IgD-negative memory B cell (primary cell): ENCODE measurements around the gene LDOC1. TPM values are rescaled to one million over a fixed set of nuclear protein-coding genes. Genes with fewer than 3 reads are reported as not detected.

Experiments
- H3K27ac Mint-ChIP-seq, 3 donors: one replicate each; pipeline ENCODE4 v1.8.0; 2020 to 2022; ENCODE audit warnings: mild to moderate bottlenecking in 3 of 3, mixed read lengths in 3 of 3, moderate library complexity in 1 of 3
- H3K27me3 Mint-ChIP-seq: one replicate; pipeline ENCODE4 v1.8.0; 2021; ENCODE audit warnings: mixed read lengths
- H3K36me3 Mint-ChIP-seq: one replicate; pipeline ENCODE4 v1.8.0; 2020; ENCODE audit warnings: mild to moderate bottlenecking, mixed read lengths
- H3K4me1 Mint-ChIP-seq, 3 donors: one replicate each; pipeline ENCODE4 v1.8.0; 2020 to 2022; ENCODE audit warnings: mixed read lengths in 3 of 3, mild to moderate bottlenecking in 1 of 3
- H3K4me3 Mint-ChIP-seq, 4 donors: one replicate each; pipeline ENCODE4 v1.8.0; 2020 to 2022; ENCODE audit warnings: mild to moderate bottlenecking in 4 of 4, mixed read lengths in 4 of 4, moderate library complexity in 3 of 4
- H3K9me3 Mint-ChIP-seq, 3 donors: one replicate each; pipeline ENCODE4 v1.8.0; 2020 to 2021; ENCODE audit warnings: mixed read lengths in 3 of 3, mild to moderate bottlenecking in 1 of 3
- polyA plus RNA-seq: library from polyadenylated mRNA; unstranded; fragments of 300-500 nt; fragmentation: Illumina TruSeq; gene quantifications from one replicate; pipeline ENCODE4 v1.2.3, GENCODE V29; 2021

LDOC1 gene
- polyA plus RNA-seq, 1 donor from 2014 or later, result 6.7 TPM

DNA sequence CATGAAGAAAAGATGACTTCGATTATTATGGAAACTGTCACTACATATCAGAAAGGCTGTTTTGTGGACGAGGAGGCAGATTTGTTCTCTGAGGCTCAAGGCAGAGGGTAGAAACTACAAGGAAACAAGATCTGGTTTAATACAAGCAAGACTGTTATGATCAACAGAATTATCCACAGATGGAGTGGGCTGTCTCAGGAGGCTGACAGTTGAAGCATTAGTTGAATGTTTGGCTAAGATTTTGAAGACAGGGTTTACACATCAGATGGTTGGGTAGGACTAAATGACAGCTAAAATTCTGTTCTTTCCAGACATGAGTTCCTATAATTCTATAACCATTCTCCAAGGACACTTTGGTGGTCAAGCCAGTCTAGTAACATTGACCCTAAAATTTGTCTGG lies 49.8 kb downstream of the LDOC1 start:
- H3K36me3 Mint-ChIP-seq, result no peaks in the 10 kb centered on the region
- no peaks in the 10 kb centered on the region for H3K4me1 Mint-ChIP-seq
- H3K4me3 Mint-ChIP-seq, result no peak overlapping the region
- peaks cover 0 to 4% (median 4%) of the 10 kb centered on the region in 3 donors for H3K9me3 Mint-ChIP-seq
- H3K27ac Mint-ChIP-seq, result no peak overlapping the region
- no peaks in the 10 kb centered on the region for H3K27me3 Mint-ChIP-seq

Other genes with a start within 250 kb of the LDOC1 start
- gene SPANXB1, start 174.5 kb downstream of the LDOC1 start, polyA plus RNA-seq, result not detected
- not detected for gene SPANXC, start 65.4 kb upstream of the LDOC1 start, polyA plus RNA-seq